ENCODE results near the gene C1orf21. TPM values are rescaled to one million over a fixed set of nuclear protein-coding genes. Genes with fewer than 3 reads are reported as not detected.
A peak's percentile ranks its signal among the peaks of the same experiment; 100 is the strongest.

Gene C1orf21
- total and polyA plus RNA-seq, 2 of the 4 experiments (the other 2 are of a cell fraction): 6.4 to 9.9 TPM

- Histone ChIP-seq H3K27me3 (ENCODE audit: control insufficient read depth, insufficient read depth, low read length) (no peaks in the 10 kb centered on the region), H3K4ac (ENCODE audit: low read depth, low read length) (no peak overlapping the region), H2AK9ac (replicated peaks; ENCODE audit: low read depth, low read length, poor library complexity) (no peak overlapping the region), H4K91ac (ENCODE audit: insufficient read depth, low read depth, low read length) (no peak overlapping the region), H2BK20ac (ENCODE audit: low read depth, low read length) (no peak overlapping the region), H2AK5ac (ENCODE audit: low read depth, low read length) (no peak overlapping the region), H3K4me2 (ENCODE audit: low read depth, low read length) (no peak overlapping the region), H2AFZ (replicated peaks; ENCODE audit: low read length, poor library complexity) (no peak overlapping the region), H3K18ac (ENCODE audit: low read depth, low read length) (no peak overlapping the region), H3K23ac (ENCODE audit: low read depth, low read length) (no peak overlapping the region), H3K9ac (ENCODE audit: low read depth, low read length) (no peak overlapping the region), H3K14ac (replicated peaks; ENCODE audit: low read depth, low read length) (0 out of 2 replicates have a peak overlapping the region, but pooled peaks have one; percentile 20), H2BK120ac (ENCODE audit: low read depth, low read length) (no peak overlapping the region), H4K20me1 (ENCODE audit: insufficient read depth, low read length) (no peaks in the 10 kb centered on the region), H3K9me1 (ENCODE audit: insufficient read depth, low read length) (no peaks in the 10 kb centered on the region), H2BK15ac (ENCODE audit: low read depth, low read length) (no peak overlapping the region), H3K9me3 (ENCODE audit: control insufficient read depth, insufficient read depth, low read length) (no peaks in the 10 kb centered on the region), H3K36me3 (ENCODE audit: control insufficient read depth, insufficient read depth, low read length) (no peaks in the 10 kb centered on the region), H3K27ac (ENCODE audit: insufficient read depth, low read length) (no peak overlapping the region), H3K4me1 (ENCODE audit: control insufficient read depth, insufficient read depth, low read length) (no peaks in the 10 kb centered on the region), H2BK5ac (ENCODE audit: low read depth, low read length, poor library complexity, severe bottlenecking) (no peak overlapping the region), H4K5ac (ENCODE audit: low read depth, low read length) (no peak overlapping the region), H3K56ac (ENCODE audit: extremely low read depth, insufficient read depth, low read length) (no peak overlapping the region), H3K4me3 (ENCODE audit: insufficient read depth, low read depth, low read length) (no peak overlapping the region), H4K8ac (ENCODE audit: low read depth in 2 of 2, low read length in 2 of 2) (no peak overlapping the region), H3K79me1 (ENCODE audit: low read depth in 1 of 2, low read length in 2 of 2) (peaks cover 3% of the 10 kb centered on the region in 2 experiments; a peak in 1 of 4 replicates)
- DNase-seq: no peak
- CTCF ChIA-PET: no interaction called here
- TF ChIP-seq NFE2L2 (IDR thresholded peaks at IDR 0.05; ENCODE audit: low read depth, low read length): no peak
- no peak for TF ChIP-seq POLR2A (IDR thresholded peaks at IDR 0.05; ENCODE audit: low read depth, low read length)
- no peak for TF ChIP-seq BHLHE40 (IDR thresholded peaks at IDR 0.05; ENCODE audit: low read depth, low read length)
- no peak for TF ChIP-seq ELK1 (IDR thresholded peaks at IDR 0.05; ENCODE audit: borderline replicate concordance, low read depth, low read length)
- no peak for TF ChIP-seq USF2 (IDR thresholded peaks at IDR 0.05; ENCODE audit: low read depth, low read length)
- TF ChIP-seq CTCF (conservative IDR thresholded peaks at IDR 0.05; ENCODE audit: low read depth, low read length): no peak
- TF ChIP-seq FOS (IDR thresholded peaks at IDR 0.05; ENCODE audit: low read depth, low read length): no peak
- TF ChIP-seq CEBPB (IDR thresholded peaks at IDR 0.05; ENCODE audit: low read depth, low read length): no peak
- TF ChIP-seq RFX5 (IDR thresholded peaks at IDR 0.05; ENCODE audit: low read depth, low read length): no peak
- no peak for TF ChIP-seq CHD1 (IDR thresholded peaks at IDR 0.05; ENCODE audit: low read depth, low read length)
- no peak for TF ChIP-seq SMC3 (IDR thresholded peaks at IDR 0.05; ENCODE audit: low read depth, low read length)
- no peak for TF ChIP-seq RCOR1 (IDR thresholded peaks at IDR 0.05; ENCODE audit: insufficient replicate concordance, low read length)
- TF ChIP-seq MXI1 (IDR thresholded peaks at IDR 0.05; ENCODE audit: borderline replicate concordance, low read depth, low read length): no peak
- no peak for TF ChIP-seq MAFK (IDR thresholded peaks at IDR 0.05; ENCODE audit: low read depth, low read length)
- no peak for TF ChIP-seq RAD21 (IDR thresholded peaks at IDR 0.05; ENCODE audit: low read length)
- dilution Hi-C loops (cut with HindIII; ENCODE audit: low sequenced_read_pairs, unreplicated experiment): no loop called here
- ATAC-seq (ENCODE audit: low read depth): no peak
- in situ Hi-C loops (cut with MboI; ENCODE audit: low sequenced_read_pairs): no loop called here
- intact Hi-C loops (cut with micrococcal nuclease): no loop called here
- WGBS, 2 experiments (ENCODE audit: extremely low coverage in 2 of 2, insufficient read length in 1 of 2): no CpG with 5 or more reads among the region's 1 CpG
- POLR2A ChIA-PET (ENCODE audit: unreplicated experiment): no interaction called here
- BruUV-seq (replicated peaks): no TSS peak
These were observed 56.8 kb downstream of the C1orf21 start for GRCh38 chr1:184443624-184444023.
